Activated B cell treated with CpG ODN at 0.5 μM for 24 hours (primary cell): ENCODE data around the gene CLOCK. TPM values are rescaled to one million over a fixed set of nuclear protein-coding genes. Genes with fewer than 3 reads are reported as not detected.

Experiments used
- ATAC-seq: fragments of 200-7000 bp; cut with Tn5 transposase; one replicate; pipeline ENCODE4 v1.10.0; 2021; ENCODE audit warnings: low read depth, mild to moderate bottlenecking, moderate library complexity
- CTCF ChIA-PET: fragments of 350-600 bp; sonication (Branson Sonifier 250); formaldehyde crosslinking; loops from one replicate; lab custom pipeline; 2021; ENCODE audit warnings: antibody characterized with exemption; lab: Charles Lee
- POLR2A ChIA-PET: fragments of 350-600 bp; sonication (Branson Sonifier 250); formaldehyde crosslinking; loops from one replicate; lab custom pipeline; 2021; ENCODE audit warnings: antibody characterized with exemption; lab: Charles Lee
- DNase-seq: peaks from one replicate; pipeline ENCODE4 v3.0.0; 2022
- H3K27ac Mint-ChIP-seq: one replicate; pipeline ENCODE4 v1.8.0; 2020; ENCODE audit warnings: mixed read lengths
- H3K27me3 Mint-ChIP-seq: one replicate; pipeline ENCODE4 v1.8.0; 2021; ENCODE audit warnings: mixed read lengths
- H3K36me3 Mint-ChIP-seq: one replicate; pipeline ENCODE4 v1.8.0; 2021; ENCODE audit warnings: low read depth, mixed read lengths
- H3K4me1 Mint-ChIP-seq: one replicate; pipeline ENCODE4 v1.8.0; 2021; ENCODE audit warnings: mixed read lengths
- H3K4me3 Mint-ChIP-seq: one replicate; pipeline ENCODE4 v1.8.0; 2020; ENCODE audit warnings: mild to moderate bottlenecking, mixed read lengths
- H3K9me3 Mint-ChIP-seq: one replicate; pipeline ENCODE4 v1.8.0; 2020; ENCODE audit warnings: mixed read lengths
- intact Hi-C: fragments of 100-400 bp; cut with micrococcal nuclease; formaldehyde crosslinking; loops from one replicate; pipeline ENCODE4 v1.15.1; 2024
- total RNA-seq: library from RNA; stranded (reverse); gene quantifications from 2 replicates; pipeline ENCODE4 v1.2.3, GENCODE V29; 2022
- TF ChIP-seq, protein P1 (sequence below): fragments of 200-600 bp; IDR thresholded peaks from one replicate; pipeline ENCODE4 v1.8.0; 2022; ENCODE audit warnings: antibody characterized with exemption, mild to moderate bottlenecking

CLOCK gene
- total RNA-seq, 1 donor from 2014 or later, result 12.9 TPM

DNA sequence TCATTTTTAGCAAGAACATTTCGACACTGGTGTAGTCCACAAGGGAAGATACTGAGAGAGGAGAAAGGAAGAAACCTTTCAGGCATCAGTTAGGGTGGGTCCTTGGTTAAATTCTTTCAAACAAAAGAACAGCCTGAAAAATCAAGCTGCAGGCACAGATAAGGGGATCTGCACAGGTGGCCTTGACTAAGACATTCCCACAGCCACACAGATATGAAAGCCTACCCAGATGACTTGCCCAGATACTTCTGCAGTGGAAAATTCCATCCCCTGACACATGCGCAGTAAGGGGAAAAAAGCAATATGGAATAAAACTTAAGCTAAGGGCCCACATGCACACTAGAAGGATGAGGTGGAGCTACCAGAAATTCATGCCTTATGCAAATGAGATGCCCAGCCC lies 159.9 kb downstream of the CLOCK start:
- ChIA-PET CTCF (no interaction called here), POLR2A (no interaction called here)
- TF ChIP-seq, protein P1, sequence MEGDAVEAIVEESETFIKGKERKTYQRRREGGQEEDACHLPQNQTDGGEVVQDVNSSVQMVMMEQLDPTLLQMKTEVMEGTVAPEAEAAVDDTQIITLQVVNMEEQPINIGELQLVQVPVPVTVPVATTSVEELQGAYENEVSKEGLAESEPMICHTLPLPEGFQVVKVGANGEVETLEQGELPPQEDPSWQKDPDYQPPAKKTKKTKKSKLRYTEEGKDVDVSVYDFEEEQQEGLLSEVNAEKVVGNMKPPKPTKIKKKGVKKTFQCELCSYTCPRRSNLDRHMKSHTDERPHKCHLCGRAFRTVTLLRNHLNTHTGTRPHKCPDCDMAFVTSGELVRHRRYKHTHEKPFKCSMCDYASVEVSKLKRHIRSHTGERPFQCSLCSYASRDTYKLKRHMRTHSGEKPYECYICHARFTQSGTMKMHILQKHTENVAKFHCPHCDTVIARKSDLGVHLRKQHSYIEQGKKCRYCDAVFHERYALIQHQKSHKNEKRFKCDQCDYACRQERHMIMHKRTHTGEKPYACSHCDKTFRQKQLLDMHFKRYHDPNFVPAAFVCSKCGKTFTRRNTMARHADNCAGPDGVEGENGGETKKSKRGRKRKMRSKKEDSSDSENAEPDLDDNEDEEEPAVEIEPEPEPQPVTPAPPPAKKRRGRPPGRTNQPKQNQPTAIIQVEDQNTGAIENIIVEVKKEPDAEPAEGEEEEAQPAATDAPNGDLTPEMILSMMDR, result no peak
- Mint-ChIP-seq H3K9me3 (no peaks in the 10 kb centered on the region), H3K4me3 (no peak overlapping the region), H3K27me3 (no peaks in the 10 kb centered on the region), H3K4me1 (no peaks in the 10 kb centered on the region), H3K36me3 (no peaks in the 10 kb centered on the region), H3K27ac (no peak overlapping the region)
- no peak for ATAC-seq
- intact Hi-C loops, result no loop called here
- no peak for DNase-seq

DNA sequence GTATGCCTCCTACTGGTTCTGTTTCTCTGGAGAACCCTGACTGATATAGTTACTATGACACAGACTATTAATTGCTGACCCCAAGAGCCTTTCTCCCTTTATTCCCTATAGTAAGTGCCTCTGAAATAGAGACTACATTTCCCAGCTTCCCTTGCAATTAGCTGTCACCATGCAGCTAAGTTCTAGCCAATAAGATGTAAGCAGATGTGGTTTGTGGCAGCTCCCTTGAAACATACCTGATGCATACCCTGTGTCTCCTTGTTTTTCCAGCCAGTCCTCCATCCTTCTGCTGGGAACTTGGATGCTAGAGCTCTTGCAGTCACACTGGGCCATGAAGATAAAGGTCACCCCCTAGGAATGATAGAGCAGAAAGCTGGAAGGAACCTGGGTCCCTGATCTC lies 160.6 kb downstream of the CLOCK start:
- Mint-ChIP-seq H3K9me3 (no peaks in the 10 kb centered on the region), H3K27me3 (no peaks in the 10 kb centered on the region), H3K4me1 (no peaks in the 10 kb centered on the region), H3K36me3 (no peaks in the 10 kb centered on the region), H3K4me3 (no peak overlapping the region), H3K27ac (no peak overlapping the region)
- intact Hi-C loops, result no loop called here
- DNase-seq (no peak), ATAC-seq (peak; percentile 28)
- ChIA-PET CTCF (no interaction called here), POLR2A (no interaction called here)
- TF ChIP-seq, protein P1, result no peak

DNA sequence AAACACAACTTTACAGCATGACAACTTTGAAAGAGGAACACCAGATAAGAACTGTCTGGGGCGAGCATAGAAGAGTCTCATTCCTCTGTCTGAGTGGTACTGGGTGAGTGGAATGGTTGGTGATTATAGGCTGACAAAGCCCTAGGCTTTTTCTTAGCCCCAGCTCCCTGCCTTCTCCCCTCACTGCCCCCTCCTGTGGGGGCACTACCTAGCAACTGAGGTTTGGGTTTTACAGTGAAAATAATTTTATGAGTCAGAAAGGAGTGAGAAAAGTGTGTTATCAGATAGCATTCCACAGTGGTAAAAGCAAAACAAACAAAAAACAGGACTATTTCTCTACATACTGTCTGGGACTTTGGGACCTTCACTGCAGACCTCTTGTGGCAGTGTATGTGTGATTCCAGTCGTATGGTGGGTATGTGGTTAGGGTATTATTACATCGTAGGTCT lies 161.5 kb downstream of the CLOCK start:
- Mint-ChIP-seq H3K9me3 (no peaks in the 10 kb centered on the region), H3K4me1 (no peaks in the 10 kb centered on the region), H3K4me3 (no peak overlapping the region), H3K36me3 (no peaks in the 10 kb centered on the region), H3K27ac (no peak overlapping the region), H3K27me3 (no peaks in the 10 kb centered on the region)
- intact Hi-C loops, result no loop called here
- ChIA-PET CTCF (no interaction called here), POLR2A (no interaction called here)
- no peak for DNase-seq
- ATAC-seq, result no peak
- TF ChIP-seq, protein P1, result no peak

DNA sequence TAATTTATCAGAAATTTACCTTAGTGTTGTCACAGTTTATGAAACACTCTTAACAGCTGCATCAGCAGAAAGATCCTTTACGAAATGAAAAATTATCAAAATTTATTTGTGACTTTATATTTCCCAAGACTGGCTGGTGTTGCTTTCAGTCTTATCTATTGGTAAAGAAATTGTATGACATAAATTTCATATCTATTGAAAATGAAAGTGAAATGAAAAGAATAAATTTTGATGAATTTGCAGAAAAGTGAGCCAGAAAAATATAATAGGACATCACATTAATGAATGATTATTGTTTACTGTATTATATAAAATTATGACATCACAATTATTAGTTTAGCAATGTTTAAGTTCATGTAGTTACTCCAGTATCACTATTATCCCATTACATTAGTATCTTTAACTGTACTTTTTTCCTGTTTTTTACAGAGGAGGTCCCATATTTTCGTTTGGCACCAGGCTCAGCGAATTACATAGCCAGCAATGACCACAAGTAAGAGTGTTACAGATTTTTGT lies 164.2 kb downstream of the CLOCK start:
- Mint-ChIP-seq H3K9me3 (no peaks in the 10 kb centered on the region), H3K27ac (no peak overlapping the region), H3K27me3 (no peaks in the 10 kb centered on the region), H3K36me3 (no peaks in the 10 kb centered on the region), H3K4me1 (no peaks in the 10 kb centered on the region), H3K4me3 (no peak overlapping the region)
- CTCF ChIA-PET, result no interaction called here
- DNase-seq (no peak), ATAC-seq (no peak)
- POLR2A ChIA-PET, result no interaction called here
- intact Hi-C loops, result no loop called here
- TF ChIP-seq, protein P1, result no peak

DNA sequence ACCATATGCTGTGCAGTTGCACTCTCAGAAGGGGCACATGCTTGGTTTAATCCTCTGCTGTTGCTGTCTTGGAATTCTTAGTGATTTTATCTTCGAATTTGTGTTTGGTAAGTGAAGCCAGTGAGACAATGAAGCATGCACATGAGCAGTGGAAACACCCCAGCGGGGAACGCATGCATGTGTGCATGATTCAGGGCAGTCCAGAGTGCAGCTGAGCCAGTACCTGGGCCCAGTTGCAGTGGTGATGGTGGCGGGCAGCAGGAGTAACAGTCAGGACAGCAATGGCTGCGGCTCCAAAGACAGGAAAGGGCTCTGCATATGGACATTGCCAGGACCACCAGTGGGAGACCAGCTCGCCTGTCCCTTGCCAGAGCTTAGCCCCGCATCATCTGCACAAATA lies 165.2 kb downstream of the CLOCK start:
- ATAC-seq (no peak), DNase-seq (no peak)
- Mint-ChIP-seq H3K4me1 (no peaks in the 10 kb centered on the region), H3K27me3 (no peaks in the 10 kb centered on the region), H3K9me3 (no peaks in the 10 kb centered on the region), H3K36me3 (no peaks in the 10 kb centered on the region), H3K27ac (no peak overlapping the region), H3K4me3 (no peak overlapping the region)
- TF ChIP-seq, protein P1, result no peak
- CTCF ChIA-PET, result no interaction called here
- POLR2A ChIA-PET, result no interaction called here
- intact Hi-C loops, result no loop called here
